ENCODE results near the gene CD58. TPM values are rescaled to one million over a fixed set of nuclear protein-coding genes. Genes with fewer than 3 reads are reported as not detected.

The CD58 gene
- total RNA-seq, 1 donor: 42.0 TPM

- no peak for DNase-seq (ENCODE audit: low read depth)
- H3K4me3 ChIP-seq (ENCODE audit: low read depth, low read length): no peak overlapping the region
- TF ChIP-seq CTCF (IDR thresholded peaks at IDR 0.05; ENCODE audit: insufficient read depth, low read length): no peak
Observed at GRCh38 chr1:116501125-116501869, 69.5 kb downstream of the CD58 start.

GRCh38 chr1:116498789-116499628 is 71.8 kb downstream of the CD58 start:
- H3K4me3 ChIP-seq (ENCODE audit: low read depth, low read length): no peak overlapping the region
- TF ChIP-seq CTCF (IDR thresholded peaks at IDR 0.05; ENCODE audit: insufficient read depth, low read length): peak; percentile 82
- DNase-seq (ENCODE audit: low read depth): peak; percentile 77

- H3K4me3 ChIP-seq (ENCODE audit: low read depth, low read length): no peak overlapping the region
- TF ChIP-seq CTCF (IDR thresholded peaks at IDR 0.05; ENCODE audit: insufficient read depth, low read length): no peak
- peak; percentile 32 for DNase-seq (ENCODE audit: low read depth)
Observed at GRCh38 chr1:116497656-116498055, 73.2 kb downstream of the CD58 start.

- no peak for TF ChIP-seq CTCF (IDR thresholded peaks at IDR 0.05; ENCODE audit: insufficient read depth, low read length)
- no peak overlapping the region for H3K4me3 ChIP-seq (ENCODE audit: low read depth, low read length)
- DNase-seq (ENCODE audit: low read depth): no peak
Observed at GRCh38 chr1:116496898-116497297, 73.9 kb downstream of the CD58 start.

- H3K4me3 ChIP-seq (ENCODE audit: low read depth, low read length): no peak overlapping the region
- peak; percentile 72 for DNase-seq (ENCODE audit: low read depth)
- no peak for TF ChIP-seq CTCF (IDR thresholded peaks at IDR 0.05; ENCODE audit: insufficient read depth, low read length)
Observed at GRCh38 chr1:116496380-116496779, 74.4 kb downstream of the CD58 start.

- peak; percentile 56 for DNase-seq (ENCODE audit: low read depth)
- H3K4me3 ChIP-seq (ENCODE audit: low read depth, low read length): no peak overlapping the region
- no peak for TF ChIP-seq CTCF (IDR thresholded peaks at IDR 0.05; ENCODE audit: insufficient read depth, low read length)
Observed at GRCh38 chr1:116495535-116495934, 75.3 kb downstream of the CD58 start.

Measured in fibroblast of the aortic adventitia (primary cell).